Stimulated activated CD4-positive, alpha-beta T cell treated with anti-CD3 and anti-CD28 coated beads, TNF-alpha, amount 100 ng/mL, for 4 hours (primary cell): Measurements from ENCODE around the gene ICAM4.
"Not testable (repeated sequence)": the region's sequence is repeated elsewhere in the genome, so short reads cannot be mapped to it uniquely, and the experiment has no call there.

Experiments used
- DNase-seq, 3 experiments: peaks; one replicate each; pipeline ENCODE4 v3.0.0-alpha.2; 2020; ENCODE audit warnings: low read depth in 3 of 3

The ICAM4 gene

GRCh38 chr19:10269333-10270179 lies 17.2 kb upstream of the ICAM4 start:
- DNase-seq, result peak; percentile 79 to 82 (median 79)

- DNase-seq, result peak in 1 of 3 experiments; percentile 43
These were observed 16.6 kb upstream of the ICAM4 start for GRCh38 chr19:10270180-10270615.

- peak in 2 of 3 experiments; percentile 59 to 71 for DNase-seq
These were observed 15.9 kb upstream of the ICAM4 start, which contains the start of gene ICAM1 for GRCh38 chr19:10270616-10271394. TSS of gene ICAM1 (plus strand) at chr19:10271120. CDS start at chr19:10271160, 40 bp downstream.

- no peak for DNase-seq
These were observed 15.1 kb upstream of the ICAM4 start for GRCh38 chr19:10271543-10272086.

- no peak for DNase-seq
These were observed 12.2 kb upstream of the ICAM4 start for GRCh38 chr19:10274589-10274988.

- DNase-seq, result no peak
These were observed 8.8 kb upstream of the ICAM4 start for GRCh38 chr19:10277795-10278589.

- DNase-seq, result no peak
These were observed 7.8 kb upstream of the ICAM4 start for GRCh38 chr19:10278935-10279334.

GRCh38 chr19:10279737-10280442 lies 6.9 kb upstream of the ICAM4 start:
- no peak for DNase-seq

GRCh38 chr19:10282043-10282442 lies 4.7 kb upstream of the ICAM4 start:
- DNase-seq, result not testable (repeated sequence)

GRCh38 chr19:10283301-10284064 lies 3.3 kb upstream of the ICAM4 start:
- no peak for DNase-seq

GRCh38 chr19:10284065-10284959 lies 2.4 kb upstream of the ICAM4 start:
- no peak for DNase-seq

GRCh38 chr19:10284960-10285278 lies 1.8 kb upstream of the ICAM4 start:
- DNase-seq, result no peak

- no peak for DNase-seq
These were observed 1.4 kb upstream of the ICAM4 start for GRCh38 chr19:10285393-10285792.

GRCh38 chr19:10288662-10289166 lies 2.0 kb downstream of the ICAM4 start:
- DNase-seq, result peak in 1 of 3 experiments; percentile 24

- peak in 2 of 3 experiments; percentile 50 to 54 for DNase-seq
These were observed 2.5 kb downstream of the ICAM4 start for GRCh38 chr19:10289167-10289835.

GRCh38 chr19:10289836-10290356 lies 3.1 kb downstream of the ICAM4 start, which contains the start of gene ICAM5:
TSS of gene ICAM5 (plus strand) at chr19:10289952. CDS start at chr19:10290044, 92 bp downstream.
- DNase-seq, result peak; percentile 35 to 64 (median 61)

- DNase-seq, result no peak
These were observed 3.7 kb downstream of the ICAM4 start for GRCh38 chr19:10290357-10290875.
